WERI-Rb-1 (cell line): Measurements from ENCODE around the gene TIAM1.
"Not testable (repeated sequence)": the region's sequence is repeated elsewhere in the genome, so short reads cannot be mapped to it uniquely, and the experiment has no call there.

Experiments
- DNase-seq: peaks from one replicate; pipeline ENCODE4 v3.0.0-alpha.2; 2020
- H3K27ac ChIP-seq: fragments of 250-450 bp; sonication (Bioruptor Pico); 2 replicates; pipeline ENCODE4 v1.5.1; 2020; ENCODE audit warnings: mild to moderate bottlenecking, moderate library complexity
- H3K27me3 ChIP-seq: fragments of 250-450 bp; sonication (Bioruptor Pico); 2 replicates; pipeline ENCODE4 v1.5.1; 2021; ENCODE audit warnings: mild to moderate bottlenecking, low read depth, moderate library complexity; ENCODE audit not compliant: insufficient read depth, severe bottlenecking
- H3K36me3 ChIP-seq: fragments of 250-450 bp; sonication (Bioruptor Pico); 2 replicates; pipeline ENCODE4 v1.5.1; 2020; ENCODE audit warnings: mild to moderate bottlenecking, moderate library complexity
- H3K4me3 ChIP-seq: 2 replicates; pipeline ENCODE4 v1.5.1; 2011; ENCODE audit warnings: low read depth, mild to moderate bottlenecking, control low read depth, low read length
- H3K9me3 ChIP-seq: fragments of 250-450 bp; sonication (Bioruptor Pico); 2 replicates; pipeline ENCODE4 v1.5.1; 2021; ENCODE audit warnings: mild to moderate bottlenecking, moderate library complexity; ENCODE audit not compliant: severe bottlenecking
- CTCF ChIP-seq: IDR thresholded peaks from 2 replicates; pipeline ENCODE4 v1.5.1; 2011; ENCODE audit warnings: low read depth, mild to moderate bottlenecking, control low read depth, inconsistent platforms, low read length

TIAM1 gene

GRCh38 chr21:31230937-31231336 is 113.1 kb downstream of the TIAM1 start:
- no peak for DNase-seq
- no peaks in the 10 kb centered on the region for H3K27me3 ChIP-seq
- no peaks in the 10 kb centered on the region for H3K9me3 ChIP-seq
- H3K27ac ChIP-seq = no peak overlapping the region
- H3K4me3 ChIP-seq = no peak overlapping the region
- no peak for TF ChIP-seq CTCF
- H3K36me3 ChIP-seq = no peaks in the 10 kb centered on the region; the same call in 1 of the 2 replicates

GRCh38 chr21:31228723-31229122 is 115.3 kb downstream of the TIAM1 start:
- H3K36me3 ChIP-seq, H3K4me3 ChIP-seq, H3K27me3 ChIP-seq, H3K9me3 ChIP-seq, H3K27ac ChIP-seq, DNase-seq: not testable (repeated sequence)

GRCh38 chr21:31225713-31226112 is 118.3 kb downstream of the TIAM1 start:
- H3K27ac ChIP-seq = no peak overlapping the region
- no peak for DNase-seq
- TF ChIP-seq CTCF = no peak
- H3K9me3 ChIP-seq = no peaks in the 10 kb centered on the region
- no peaks in the 10 kb centered on the region for H3K27me3 ChIP-seq
- no peak overlapping the region for H3K4me3 ChIP-seq
- peaks cover 6% of the 10 kb centered on the region for H3K36me3 ChIP-seq

GRCh38 chr21:31222142-31222541 is 121.9 kb downstream of the TIAM1 start:
- no peak overlapping the region for H3K4me3 ChIP-seq
- H3K36me3 ChIP-seq = peaks cover 9% of the 10 kb centered on the region
- H3K27me3 ChIP-seq = no peaks in the 10 kb centered on the region
- DNase-seq = no peak
- no peak overlapping the region for H3K27ac ChIP-seq
- H3K9me3 ChIP-seq = no peaks in the 10 kb centered on the region
- no peak for TF ChIP-seq CTCF

- DNase-seq = no peak
- TF ChIP-seq CTCF = no peak
- Histone ChIP-seq H3K9me3 (no peaks in the 10 kb centered on the region), H3K4me3 (no peak overlapping the region), H3K27ac (no peak overlapping the region), H3K27me3 (no peaks in the 10 kb centered on the region), H3K36me3 (peaks cover 15% of the 10 kb centered on the region)
Observed at GRCh38 chr21:31221043-31221442, 123.0 kb downstream of the TIAM1 start.

GRCh38 chr21:31220575-31220974 is 123.5 kb downstream of the TIAM1 start:
- DNase-seq = no peak
- no peak overlapping the region for H3K4me3 ChIP-seq
- no peak overlapping the region for H3K27ac ChIP-seq

More at GRCh38 chr21:31220575-31220974, 123.5 kb downstream of the TIAM1 start:
- H3K27me3 ChIP-seq = no peaks in the 10 kb centered on the region
- H3K36me3 ChIP-seq = peaks cover 15% of the 10 kb centered on the region
- no peaks in the 10 kb centered on the region for H3K9me3 ChIP-seq
- TF ChIP-seq CTCF = no peak
